Ovary (tissue), 3 donors: ENCODE results near the gene SF3A2.

Experiments used
- POLR2A ChIP-seq: fragments of 450-650 bp; IDR thresholded peaks from one replicate; pipeline ENCODE4 v1.6.1; 2017; ENCODE audit warnings: antibody characterized with exemption, mild to moderate bottlenecking, moderate library complexity
- TF ChIP-seq, protein P1 (sequence below), 3 donors: fragments of 450-650 bp in 2 of 3; fragments of 200-600 bp in 1 of 3; IDR thresholded peaks; one replicate each; pipeline versions ENCODE4 v1.5.1 to v1.8.0; 2016 to 2022; ENCODE audit warnings: antibody characterized with exemption in 3 of 3, mild to moderate bottlenecking in 1 of 3
- donor health status: DM: no; HTN: no; CAD: no.

DNA sequence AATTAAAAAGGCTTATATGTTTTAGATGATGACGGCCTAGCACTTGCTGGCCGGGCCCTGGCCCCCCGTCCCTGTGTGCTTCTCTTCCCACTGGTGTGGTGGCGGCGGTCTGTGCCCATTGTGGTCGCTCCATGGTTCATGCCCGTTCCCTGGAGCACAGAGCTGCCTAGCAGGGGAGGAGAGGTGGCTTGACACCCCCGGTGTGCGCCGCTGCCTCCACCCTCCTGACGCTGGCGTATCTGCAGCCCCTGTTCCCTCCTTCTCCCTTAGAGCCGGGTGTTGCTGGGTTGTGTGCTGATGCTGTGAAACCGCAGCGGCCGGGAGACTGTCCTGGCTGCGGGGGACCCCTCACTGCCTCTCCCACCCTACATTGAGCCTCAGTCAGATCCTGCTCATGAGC, 43.8 kb upstream of the SF3A2 start:
- TF ChIP-seq, protein P1, sequence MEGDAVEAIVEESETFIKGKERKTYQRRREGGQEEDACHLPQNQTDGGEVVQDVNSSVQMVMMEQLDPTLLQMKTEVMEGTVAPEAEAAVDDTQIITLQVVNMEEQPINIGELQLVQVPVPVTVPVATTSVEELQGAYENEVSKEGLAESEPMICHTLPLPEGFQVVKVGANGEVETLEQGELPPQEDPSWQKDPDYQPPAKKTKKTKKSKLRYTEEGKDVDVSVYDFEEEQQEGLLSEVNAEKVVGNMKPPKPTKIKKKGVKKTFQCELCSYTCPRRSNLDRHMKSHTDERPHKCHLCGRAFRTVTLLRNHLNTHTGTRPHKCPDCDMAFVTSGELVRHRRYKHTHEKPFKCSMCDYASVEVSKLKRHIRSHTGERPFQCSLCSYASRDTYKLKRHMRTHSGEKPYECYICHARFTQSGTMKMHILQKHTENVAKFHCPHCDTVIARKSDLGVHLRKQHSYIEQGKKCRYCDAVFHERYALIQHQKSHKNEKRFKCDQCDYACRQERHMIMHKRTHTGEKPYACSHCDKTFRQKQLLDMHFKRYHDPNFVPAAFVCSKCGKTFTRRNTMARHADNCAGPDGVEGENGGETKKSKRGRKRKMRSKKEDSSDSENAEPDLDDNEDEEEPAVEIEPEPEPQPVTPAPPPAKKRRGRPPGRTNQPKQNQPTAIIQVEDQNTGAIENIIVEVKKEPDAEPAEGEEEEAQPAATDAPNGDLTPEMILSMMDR (IDR thresholded peaks at IDR 0.05) = no peak
- no peak for TF ChIP-seq POLR2A
